H9 (cell line): ENCODE results near the gene PXYLP1. TPM values are rescaled to one million over a fixed set of nuclear protein-coding genes. Genes with fewer than 3 reads are reported as not detected.

Experiments
- DNase-seq: peaks from one replicate; pipeline ENCODE4 v3.0.0-alpha.2; 2017
- H2AFZ ChIP-seq: one replicate; pipeline ENCODE4 v1.6.1; 2013; ENCODE audit warnings: mild to moderate bottlenecking, low read length, control low read depth, moderate library complexity
- H2AK5ac ChIP-seq: 2 replicates; pipeline ENCODE4 v1.6.1; 2013; ENCODE audit warnings: low read length, control low read depth, mixed read lengths; ENCODE audit not compliant: insufficient read length
- H2BK120ac ChIP-seq: one replicate; pipeline ENCODE4 v1.6.1; 2013; ENCODE audit warnings: low read depth, mild to moderate bottlenecking, low read length, control low read depth, inconsistent platforms; ENCODE audit not compliant: poor library complexity, severe bottlenecking
- H2BK12ac ChIP-seq: 2 replicates; pipeline ENCODE4 v1.6.1; 2013; ENCODE audit warnings: low read length, control low read depth, mixed read lengths, low read depth; ENCODE audit not compliant: insufficient read length
- H2BK15ac ChIP-seq: 2 replicates; pipeline ENCODE4 v1.6.1; 2013; ENCODE audit warnings: low read depth, low read length, control low read depth
- H2BK20ac ChIP-seq: one replicate; pipeline ENCODE4 v1.6.1; 2013; ENCODE audit warnings: low read depth, mild to moderate bottlenecking, low read length, control low read depth, inconsistent platforms; ENCODE audit not compliant: poor library complexity, severe bottlenecking
- H2BK5ac ChIP-seq: 2 replicates; pipeline ENCODE4 v1.6.1; 2013; ENCODE audit warnings: low read length, control low read depth, mixed read lengths; ENCODE audit not compliant: insufficient read length
- H3K14ac ChIP-seq: 2 replicates; pipeline ENCODE4 v1.6.1; 2013; ENCODE audit warnings: low read length, control low read depth; ENCODE audit not compliant: insufficient read depth
- H3K18ac ChIP-seq: 2 replicates; pipeline ENCODE4 v1.6.1; 2013; ENCODE audit warnings: low read depth, mild to moderate bottlenecking, mixed read lengths, low read length, control low read depth; ENCODE audit not compliant: insufficient read length
- H3K23ac ChIP-seq: 2 replicates; pipeline ENCODE4 v1.6.1; 2013; ENCODE audit warnings: low read length, control low read depth, mixed read lengths, low read depth; ENCODE audit not compliant: insufficient read length
- H3K23me2 ChIP-seq: 2 replicates; pipeline ENCODE4 v1.6.1; 2013; ENCODE audit warnings: low read depth, mild to moderate bottlenecking, mixed read lengths, low read length, control low read depth; ENCODE audit not compliant: insufficient read length, poor library complexity, severe bottlenecking
- H3K27ac ChIP-seq: 2 replicates; pipeline ENCODE4 v1.5.1; 2013; ENCODE audit warnings: low read length, control low read depth, mixed read lengths, low read depth; ENCODE audit not compliant: insufficient read length
- H3K27me3 ChIP-seq: 2 replicates; pipeline ENCODE4 v1.6.1; 2013; ENCODE audit warnings: low read length, control low read depth, inconsistent platforms; ENCODE audit not compliant: insufficient read depth
- H3K4ac ChIP-seq: 2 replicates; pipeline ENCODE4 v1.6.1; 2013; ENCODE audit warnings: low read depth, mild to moderate bottlenecking, control low read depth, inconsistent platforms, low read length, moderate library complexity
- H3K4me1 ChIP-seq: 2 replicates; pipeline ENCODE4 v1.6.1; 2013; ENCODE audit warnings: low read length, control low read depth, inconsistent platforms; ENCODE audit not compliant: insufficient read depth
- H3K4me2 ChIP-seq: 2 replicates; pipeline ENCODE4 v1.6.1; 2013; ENCODE audit warnings: low read length, control low read depth, mixed read lengths; ENCODE audit not compliant: insufficient read length, insufficient read depth
- H3K56ac ChIP-seq: 2 replicates; pipeline ENCODE4 v1.6.1; 2013; ENCODE audit warnings: low read depth, mild to moderate bottlenecking, mixed read lengths, low read length, control low read depth; ENCODE audit not compliant: insufficient read length
- H3K79me1 ChIP-seq: 2 replicates; pipeline ENCODE4 v1.6.1; 2013; ENCODE audit warnings: low read depth, mild to moderate bottlenecking, moderate library complexity, low read length, control low read depth, inconsistent platforms; ENCODE audit not compliant: insufficient read depth, poor library complexity, severe bottlenecking
- H3K79me2 ChIP-seq: 2 replicates; pipeline ENCODE4 v1.6.1; 2013; ENCODE audit warnings: low read length, control low read depth, inconsistent platforms; ENCODE audit not compliant: insufficient read depth
- H3K9ac ChIP-seq: 2 replicates; pipeline ENCODE4 v1.6.1; 2013; ENCODE audit warnings: low read length, control low read depth, mixed read lengths; ENCODE audit not compliant: insufficient read length; ENCODE audit errors: extremely low read depth
- H3K9me3 ChIP-seq: one replicate; pipeline ENCODE4 v1.6.1; 2013; ENCODE audit warnings: low read depth, low read length, inconsistent platforms; ENCODE audit not compliant: control insufficient read depth
- H3T11ph ChIP-seq: one replicate; pipeline ENCODE4 v1.6.1; 2013; ENCODE audit warnings: mild to moderate bottlenecking, low read length, control low read depth, inconsistent platforms
- H4K20me1 ChIP-seq: one replicate; pipeline ENCODE4 v1.6.1; 2013; ENCODE audit not compliant: control insufficient read depth, insufficient read length, insufficient read depth
- H4K5ac ChIP-seq: 2 replicates; pipeline ENCODE4 v1.6.1; 2013; ENCODE audit warnings: low read depth, mild to moderate bottlenecking, mixed read lengths, low read length, control low read depth; ENCODE audit not compliant: insufficient read length
- H4K8ac ChIP-seq: replicated peaks from 2 replicates; pipeline ENCODE4 v1.6.1; 2013; ENCODE audit warnings: low read length, control low read depth, mixed read lengths, low read depth; ENCODE audit not compliant: insufficient read length
- H4K91ac ChIP-seq: 2 replicates; pipeline ENCODE4 v1.6.1; 2013; ENCODE audit warnings: low read depth, mild to moderate bottlenecking, moderate library complexity, mixed read lengths, low read length, control low read depth; ENCODE audit not compliant: insufficient read length
- H3K27ac Mint-ChIP-seq, 3 experiments: 2 replicates in 2 of 3; 3 replicates in 1 of 3; pipeline ENCODE4 v1.8.0; 2020 to 2021; ENCODE audit warnings: mixed read lengths in 3 of 3, mild to moderate bottlenecking in 1 of 3, moderate library complexity in 1 of 3
- H3K27me3 Mint-ChIP-seq: 2 replicates; pipeline ENCODE4 v1.8.0; 2021; ENCODE audit warnings: low read depth, mild to moderate bottlenecking, moderate library complexity, mixed read lengths
- H3K36me3 Mint-ChIP-seq, 3 experiments: 2 replicates in 2 of 3; 3 replicates in 1 of 3; pipeline ENCODE4 v1.8.0; 2020 to 2021; ENCODE audit warnings: low read depth in 3 of 3, mixed read lengths in 3 of 3; ENCODE audit not compliant: insufficient read depth in 1 of 3
- H3K4me1 Mint-ChIP-seq, 2 experiments: 2 replicates each; pipeline ENCODE4 v1.8.0; 2020; ENCODE audit warnings: mixed read lengths in 2 of 2
- H3K4me3 Mint-ChIP-seq, 2 experiments: 2 replicates in 1 of 2; 3 replicates in 1 of 2; pipeline ENCODE4 v1.8.0; 2020 to 2021; ENCODE audit warnings: mild to moderate bottlenecking in 2 of 2, mixed read lengths in 2 of 2, moderate library complexity in 1 of 2
- H3K9me3 Mint-ChIP-seq, 2 experiments: 2 replicates in 1 of 2; 3 replicates in 1 of 2; pipeline ENCODE4 v1.8.0; 2020; ENCODE audit warnings: mild to moderate bottlenecking in 2 of 2, mixed read lengths in 2 of 2, moderate library complexity in 1 of 2
- CTCF ChIP-seq: fragments of 200-600 bp; sonication (generic); conservative IDR thresholded peaks from 3 replicates; pipeline ENCODE4 v1.8.0; 2021; ENCODE audit warnings: antibody characterized with exemption, mild to moderate bottlenecking
- WGBS: extraction: QIAGEN DNeasy Blood & Tissue Kit; methylation state at CpG from one replicate; pipeline ENCODE4 v1.1.7; 2013; ENCODE audit warnings: missing lambda C conversion rate, low lambda C conversion rate, mixed read lengths; ENCODE audit not compliant: insufficient read length; ENCODE audit errors: extremely low coverage; 5-methylcytosine and 5-hydroxymethylcytosine counted together
- long read RNA-seq: library from polyadenylated mRNA; unstranded; transcript quantifications from one replicate; pipeline ENCODE4 v2.0.0, GENCODE V29; 2020
- total RNA-seq: library from RNA; stranded (reverse); gene quantifications from 2 replicates; pipeline ENCODE4 v1.2.1, GENCODE V29; 2021

The PXYLP1 gene, protein sequence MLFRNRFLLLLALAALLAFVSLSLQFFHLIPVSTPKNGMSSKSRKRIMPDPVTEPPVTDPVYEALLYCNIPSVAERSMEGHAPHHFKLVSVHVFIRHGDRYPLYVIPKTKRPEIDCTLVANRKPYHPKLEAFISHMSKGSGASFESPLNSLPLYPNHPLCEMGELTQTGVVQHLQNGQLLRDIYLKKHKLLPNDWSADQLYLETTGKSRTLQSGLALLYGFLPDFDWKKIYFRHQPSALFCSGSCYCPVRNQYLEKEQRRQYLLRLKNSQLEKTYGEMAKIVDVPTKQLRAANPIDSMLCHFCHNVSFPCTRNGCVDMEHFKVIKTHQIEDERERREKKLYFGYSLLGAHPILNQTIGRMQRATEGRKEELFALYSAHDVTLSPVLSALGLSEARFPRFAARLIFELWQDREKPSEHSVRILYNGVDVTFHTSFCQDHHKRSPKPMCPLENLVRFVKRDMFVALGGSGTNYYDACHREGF
- total RNA-seq, result 17.9 and 19.8 TPM in 2 replicates
- long read RNA-seq, transcript PXYLP1-201 (6 exons, 3,281 nt), result major isoform, 35 of 71 reads
- long read RNA-seq, transcript PXYLP1-203 (7 exons, 2,066 nt), result minor isoform, 12 of 71 reads
- long read RNA-seq, partial matches to known transcripts, result 5 of 71 reads
- long read RNA-seq, other reads (novel, unspliced or antisense), result 19 of 71 reads

DNA sequence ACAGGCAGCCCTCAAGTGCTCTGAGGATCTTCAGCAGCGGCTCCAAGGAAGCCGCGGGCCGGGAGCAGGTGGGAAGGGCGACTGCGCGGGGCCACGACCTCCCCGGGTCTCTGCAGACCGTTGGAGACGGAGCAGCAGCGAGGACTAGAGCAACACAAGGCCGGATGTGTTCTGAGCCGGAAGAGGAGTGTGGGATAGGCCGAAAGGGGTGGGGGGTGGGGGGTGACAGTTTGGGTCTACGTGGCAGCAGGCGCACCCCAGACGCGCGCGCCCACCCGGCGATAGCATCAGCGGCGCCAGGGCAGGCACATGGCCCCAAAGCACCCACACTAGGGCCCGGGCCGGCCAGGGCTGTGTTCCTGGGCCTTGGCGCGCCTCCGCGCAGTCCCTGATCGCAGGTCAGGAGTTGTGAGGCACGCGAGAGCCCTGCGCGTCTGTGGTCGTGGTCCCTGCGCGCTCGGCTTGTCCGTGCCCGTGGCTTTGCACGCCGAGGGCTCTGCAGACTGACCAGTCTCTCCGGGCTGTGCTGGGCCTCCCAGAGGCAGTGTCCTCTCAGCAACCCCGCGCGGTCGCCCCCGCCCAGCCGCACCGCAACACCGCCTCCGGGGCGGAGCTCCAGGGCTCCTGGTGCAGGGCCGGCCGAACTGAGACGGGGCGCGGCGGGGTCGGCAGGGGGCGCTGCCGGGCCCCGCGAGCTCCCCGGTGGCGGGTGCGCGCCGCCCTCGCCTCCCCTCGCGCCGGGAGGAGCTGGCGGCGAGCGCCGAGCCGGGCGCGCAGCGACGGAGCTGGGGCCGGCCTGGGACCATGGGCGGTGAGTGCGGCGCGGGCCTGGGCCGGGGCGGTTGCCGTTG, at the start of gene PXYLP1:
Gene PXYLP1 (plus strand): TSS at position 725 of the 851 bp plus-strand sequence. CDS start 28,351 bp downstream, outside the sequence.
- no peak within 1 kb of the TSS for H2BK15ac ChIP-seq
- Mint-ChIP-seq H3K4me3 (peak within 1 kb of the TSS; percentile 67 to 84), H3K36me3 (peaks cover 0 to 14% (median 11%) of the 10 kb centered on the region in 3 experiments; a peak in 5 of 7 replicates), H3K27ac (peak within 1 kb of the TSS in 2 of 3 experiments; percentile 26 to 81; a peak in 3 of 7 replicates), H3K9me3 (no peaks in the 10 kb centered on the region), H3K4me1 (peaks cover 48 to 57% of the 10 kb centered on the region in 2 experiments), H3K27me3 (peaks cover 36% of the 10 kb centered on the region)
- no peaks in the 10 kb centered on the region for H3K79me2 ChIP-seq
- H2AFZ ChIP-seq, result no peak within 1 kb of the TSS
- peak; percentile 71 for TF ChIP-seq CTCF
- H3K56ac ChIP-seq, result no peak within 1 kb of the TSS
- H3K27ac ChIP-seq, result no peak within 1 kb of the TSS
- H2BK20ac ChIP-seq, result no peak within 1 kb of the TSS
- H4K5ac ChIP-seq, result no peak within 1 kb of the TSS
- H3K4me2 ChIP-seq, result peak within 1 kb of the TSS; percentile 85
- H2AK5ac ChIP-seq, result no peak within 1 kb of the TSS
- H4K91ac ChIP-seq, result no peak within 1 kb of the TSS
- H3K9ac ChIP-seq, result peak within 1 kb of the TSS; percentile 55
- no peaks in the 10 kb centered on the region for H4K20me1 ChIP-seq
- no CpG with 5 or more reads among the region's 92 CpGs for WGBS
- H3K79me1 ChIP-seq, result no peaks in the 10 kb centered on the region
- H3K18ac ChIP-seq, result peak within 1 kb of the TSS; percentile 86
- DNase-seq, result peak; percentile 92
- no peak within 1 kb of the TSS for H3T11ph ChIP-seq
- H3K23me2 ChIP-seq, result peaks cover 14% of the 10 kb centered on the region
- peaks cover 3% of the 10 kb centered on the region; the same call in 1 of the 2 replicates for H3K4me1 ChIP-seq
- no peak within 1 kb of the TSS for H4K8ac ChIP-seq
- no peak within 1 kb of the TSS for H2BK120ac ChIP-seq
- H3K9me3 ChIP-seq, result no peaks in the 10 kb centered on the region
- H3K27me3 ChIP-seq, result peaks cover 7% of the 10 kb centered on the region; the same call in 1 of the 2 replicates
- H3K14ac ChIP-seq, result peak within 1 kb of the TSS; percentile 96
- H2BK12ac ChIP-seq, result no peak within 1 kb of the TSS
- no peak within 1 kb of the TSS for H3K4ac ChIP-seq
- no peak within 1 kb of the TSS for H3K23ac ChIP-seq
- no peak within 1 kb of the TSS for H2BK5ac ChIP-seq
